ENCODE data around the gene TENM4.

The TENM4 gene

DNA sequence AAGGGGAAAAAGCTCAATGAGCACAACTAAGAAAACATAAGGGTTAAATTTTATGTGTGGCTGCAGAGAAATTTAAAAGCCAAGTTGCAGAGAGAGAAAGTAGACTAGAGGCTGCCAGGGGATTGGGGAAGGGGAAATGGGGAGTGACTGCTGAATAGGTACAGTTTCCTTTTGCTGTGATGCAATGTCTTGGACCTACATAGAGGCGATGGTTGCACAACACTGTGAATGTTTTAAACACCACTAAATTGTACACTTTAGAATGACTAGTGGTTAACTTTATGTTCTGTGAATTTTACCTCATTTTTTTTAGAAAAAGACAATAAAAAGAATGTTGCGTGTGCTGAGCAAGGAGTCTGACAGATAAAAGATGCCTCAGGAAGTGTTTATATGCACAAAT is 36.5 kb downstream of the TENM4 start:
- Histone ChIP-seq H3K4me3 (no peak overlapping the region), H3K27ac (no peak overlapping the region)
- TF ChIP-seq, protein P1, sequence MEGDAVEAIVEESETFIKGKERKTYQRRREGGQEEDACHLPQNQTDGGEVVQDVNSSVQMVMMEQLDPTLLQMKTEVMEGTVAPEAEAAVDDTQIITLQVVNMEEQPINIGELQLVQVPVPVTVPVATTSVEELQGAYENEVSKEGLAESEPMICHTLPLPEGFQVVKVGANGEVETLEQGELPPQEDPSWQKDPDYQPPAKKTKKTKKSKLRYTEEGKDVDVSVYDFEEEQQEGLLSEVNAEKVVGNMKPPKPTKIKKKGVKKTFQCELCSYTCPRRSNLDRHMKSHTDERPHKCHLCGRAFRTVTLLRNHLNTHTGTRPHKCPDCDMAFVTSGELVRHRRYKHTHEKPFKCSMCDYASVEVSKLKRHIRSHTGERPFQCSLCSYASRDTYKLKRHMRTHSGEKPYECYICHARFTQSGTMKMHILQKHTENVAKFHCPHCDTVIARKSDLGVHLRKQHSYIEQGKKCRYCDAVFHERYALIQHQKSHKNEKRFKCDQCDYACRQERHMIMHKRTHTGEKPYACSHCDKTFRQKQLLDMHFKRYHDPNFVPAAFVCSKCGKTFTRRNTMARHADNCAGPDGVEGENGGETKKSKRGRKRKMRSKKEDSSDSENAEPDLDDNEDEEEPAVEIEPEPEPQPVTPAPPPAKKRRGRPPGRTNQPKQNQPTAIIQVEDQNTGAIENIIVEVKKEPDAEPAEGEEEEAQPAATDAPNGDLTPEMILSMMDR (IDR thresholded peaks at IDR 0.05): no peak
- no peak for DNase-seq (ENCODE audit: low spot score)

- Histone ChIP-seq H3K4me3 (no peak overlapping the region), H3K27ac (no peak overlapping the region)
- no peak for DNase-seq (ENCODE audit: low spot score)
- TF ChIP-seq, protein P1 (IDR thresholded peaks at IDR 0.05): no peak
These were observed 37.0 kb downstream of the TENM4 start for GRCh38 chr11:79403839-79404238.

GRCh38 chr11:79402912-79403311 is 37.9 kb downstream of the TENM4 start:
- no peak overlapping the region for H3K27ac ChIP-seq
- H3K4me3 ChIP-seq: no peak overlapping the region
- no peak for DNase-seq (ENCODE audit: low spot score)
- TF ChIP-seq, protein P1 (IDR thresholded peaks at IDR 0.05): no peak

DNA sequence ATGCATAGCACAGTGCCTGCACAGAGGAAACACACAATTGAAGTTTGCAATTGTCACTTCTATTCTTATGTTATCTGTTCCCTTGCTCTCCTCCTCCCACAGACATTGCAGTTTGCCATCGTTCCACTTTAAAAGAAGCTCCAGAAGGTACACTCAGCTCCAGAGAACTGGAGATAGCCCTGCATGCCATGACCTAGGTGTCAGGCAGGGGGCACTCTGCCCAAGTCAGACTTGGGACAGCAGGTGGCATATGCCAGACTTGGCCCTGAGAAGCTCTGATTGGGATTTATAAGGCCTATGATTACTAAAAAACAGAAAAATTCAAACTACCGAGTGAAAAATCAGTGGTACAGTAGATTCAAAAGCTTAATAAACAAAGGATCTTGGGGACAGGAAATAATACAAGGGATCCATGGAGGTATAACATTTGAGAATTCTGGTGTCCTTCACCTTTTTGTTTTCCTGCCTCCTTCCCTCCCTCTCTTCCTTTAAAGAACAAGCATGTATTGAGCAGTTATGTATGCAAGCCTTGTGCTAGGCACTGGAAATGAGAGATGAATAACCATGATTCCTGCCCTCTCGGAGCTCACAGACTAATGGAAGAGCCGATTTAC is 40.0 kb downstream of the TENM4 start:
- no peak overlapping the region for H3K4me3 ChIP-seq
- H3K27ac ChIP-seq: no peak overlapping the region
- TF ChIP-seq, protein P1 (IDR thresholded peaks at IDR 0.05): peak; percentile 43
- no peak for DNase-seq (ENCODE audit: low spot score)

DNA sequence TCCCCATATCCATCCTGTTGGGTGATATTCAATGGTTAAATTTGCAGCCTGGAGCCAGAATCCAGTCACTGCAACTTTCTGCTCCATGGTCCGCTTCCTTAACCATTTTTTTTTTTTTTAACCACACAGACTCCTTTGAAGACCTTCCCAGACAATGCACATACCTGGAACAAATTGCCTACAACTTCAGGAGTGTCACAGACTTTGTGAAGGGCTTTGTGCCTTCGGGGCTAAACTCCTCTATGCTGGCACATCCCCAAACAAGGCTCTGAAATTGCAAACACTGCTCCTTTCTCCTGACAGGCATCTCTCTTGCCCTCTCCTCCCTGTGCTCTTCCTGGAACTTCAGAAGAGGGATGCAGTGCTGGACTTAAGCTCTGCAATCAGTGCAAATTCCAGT is 40.6 kb downstream of the TENM4 start:
- no peak overlapping the region for H3K4me3 ChIP-seq
- no peak for DNase-seq (ENCODE audit: low spot score)
- no peak overlapping the region for H3K27ac ChIP-seq
- TF ChIP-seq, protein P1 (IDR thresholded peaks at IDR 0.05): no peak

DNA sequence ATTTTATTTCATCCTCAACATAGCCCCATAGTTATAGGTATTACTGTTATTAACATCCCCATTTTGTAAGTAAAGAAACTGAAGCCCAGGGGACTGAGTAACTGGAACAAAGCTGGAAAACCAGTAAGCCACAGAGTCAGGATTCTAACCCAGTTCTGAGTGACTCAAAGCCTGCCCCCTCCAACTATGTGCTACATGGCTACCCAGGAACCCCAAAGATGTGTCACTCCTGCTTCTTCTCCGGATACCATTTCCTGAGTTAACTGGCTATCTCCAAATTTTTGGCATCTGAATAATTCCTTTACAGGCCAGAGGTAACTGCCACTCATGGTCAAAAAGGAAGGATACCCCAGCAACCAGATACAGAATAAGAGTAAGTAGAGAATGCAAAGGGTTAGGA is 43.6 kb downstream of the TENM4 start:
- no peak for DNase-seq (ENCODE audit: low spot score)
- TF ChIP-seq, protein P1 (IDR thresholded peaks at IDR 0.05): no peak
- no peak overlapping the region for H3K4me3 ChIP-seq
- no peak overlapping the region for H3K27ac ChIP-seq

- TF ChIP-seq, protein P1 (IDR thresholded peaks at IDR 0.05): no peak
- no peak for DNase-seq (ENCODE audit: low spot score)
- Histone ChIP-seq H3K4me3 (no peak overlapping the region), H3K27ac (no peak overlapping the region)
These were observed 44.2 kb downstream of the TENM4 start for GRCh38 chr11:79396674-79397073.
